GM10266 (cell line): Measurements from ENCODE around the gene TTC34.

Experiments
- DNase-seq: peaks from one replicate; pipeline ENCODE4 v3.0.0; 2012; ENCODE audit errors: extremely low spot score
- CTCF ChIP-seq: IDR thresholded peaks from 2 replicates; pipeline ENCODE4 v1.5.1; 2012; ENCODE audit warnings: mild to moderate bottlenecking, low read depth; ENCODE audit not compliant: control insufficient read depth, insufficient read depth; ENCODE audit errors: missing control alignments

TTC34 gene

GRCh38 chr1:2594641-2595131 lies 206.8 kb downstream of the TTC34 start:
- DNase-seq: no peak
- TF ChIP-seq CTCF: no peak

GRCh38 chr1:2594001-2594640 lies 207.4 kb downstream of the TTC34 start:
- TF ChIP-seq CTCF: no peak
- no peak for DNase-seq

- no peak for TF ChIP-seq CTCF
- no peak for DNase-seq
These were observed 208.1 kb downstream of the TTC34 start for GRCh38 chr1:2593251-2593878.

GRCh38 chr1:2592672-2593071 lies 208.8 kb downstream of the TTC34 start:
- no peak for DNase-seq
- TF ChIP-seq CTCF: no peak

GRCh38 chr1:2591581-2592261 lies 209.8 kb downstream of the TTC34 start:
- no peak for TF ChIP-seq CTCF
- DNase-seq: no peak

GRCh38 chr1:2591233-2591580 lies 210.3 kb downstream of the TTC34 start:
- no peak for TF ChIP-seq CTCF
- DNase-seq: no peak
